Loucy (cell line): ENCODE data around the gene CCBE1.

Experiments used
- H2AFZ ChIP-seq: fragments of 200-600 bp; sonication (generic); 2 replicates; pipeline ENCODE4 v1.6.0; 2016; ENCODE audit warnings: antibody characterized with exemption, mild to moderate bottlenecking, low read length, moderate library complexity
- H3F3A ChIP-seq: fragments of 200-600 bp; 2 replicates; pipeline ENCODE4 v1.6.0; 2016; ENCODE audit warnings: antibody characterized with exemption, low read depth, mild to moderate bottlenecking
- H3K27me3 ChIP-seq: fragments of 200-600 bp; sonication (generic); 2 replicates; pipeline ENCODE4 v1.6.1; 2014; ENCODE audit warnings: low read length, mild to moderate bottlenecking; ENCODE audit not compliant: insufficient read depth, poor library complexity, severe bottlenecking
- H3K36me3 ChIP-seq: fragments of 200-600 bp; sonication (generic); 2 replicates; pipeline ENCODE4 v1.6.1; 2016; ENCODE audit warnings: low read length; ENCODE audit not compliant: insufficient read depth
- H3K4me1 ChIP-seq: fragments of 200-600 bp; sonication (generic); 2 replicates; pipeline ENCODE4 v1.5.1; 2014; ENCODE audit warnings: low read length, mild to moderate bottlenecking; ENCODE audit not compliant: insufficient read depth, poor library complexity, severe bottlenecking
- H3K4me2 ChIP-seq: fragments of 200-600 bp; sonication (generic); 2 replicates; pipeline ENCODE4 v1.6.0; 2014; ENCODE audit warnings: antibody characterized with exemption, low read length, low read depth, mild to moderate bottlenecking; ENCODE audit not compliant: poor library complexity, severe bottlenecking
- H3K4me3 ChIP-seq: fragments of 200-600 bp; sonication (generic); 2 replicates; pipeline ENCODE4 v1.5.1; 2014; ENCODE audit warnings: low read length, mild to moderate bottlenecking, mixed read lengths; ENCODE audit not compliant: poor library complexity, severe bottlenecking
- H3K79me2 ChIP-seq: fragments of 200-600 bp; sonication (generic); 2 replicates; pipeline ENCODE4 v1.6.1; 2014; ENCODE audit warnings: low read length; ENCODE audit not compliant: insufficient read depth
- H3K9ac ChIP-seq: fragments of 200-600 bp; sonication (generic); 2 replicates; pipeline ENCODE4 v1.6.0; 2014; ENCODE audit warnings: mild to moderate bottlenecking, low read depth, low read length, moderate library complexity; ENCODE audit not compliant: poor library complexity, severe bottlenecking
- H3K9me2 ChIP-seq: fragments of 200-600 bp; sonication (generic); replicated peaks from 2 replicates; pipeline ENCODE4 v1.6.1; 2016; ENCODE audit warnings: low read depth, low read length, mixed read lengths
- H3K9me3 ChIP-seq: fragments of 200-600 bp; sonication (generic); 2 replicates; pipeline ENCODE4 v1.6.1; 2014; ENCODE audit warnings: mild to moderate bottlenecking, antibody characterized with exemption, low read length, low read depth; ENCODE audit not compliant: insufficient read depth
- H4K20me1 ChIP-seq: fragments of 200-600 bp; sonication (generic); 2 replicates; pipeline ENCODE4 v1.6.0; 2014; ENCODE audit warnings: antibody characterized with exemption, low read length, mild to moderate bottlenecking; ENCODE audit not compliant: insufficient read depth, poor library complexity, severe bottlenecking
- EZH2phosphoT487 ChIP-seq: fragments of 200-600 bp; IDR thresholded peaks from 2 replicates; pipeline ENCODE4 v1.6.1; 2018; ENCODE audit warnings: antibody characterized with exemption, mild to moderate bottlenecking, moderate library complexity, borderline replicate concordance
- TF ChIP-seq, protein P1 (sequence below): fragments of 200-600 bp; sonication (generic); conservative IDR thresholded peaks from 2 replicates; pipeline ENCODE4 v1.5.1; 2014; ENCODE audit warnings: mild to moderate bottlenecking, antibody characterized with exemption, low read length

CCBE1 gene

DNA sequence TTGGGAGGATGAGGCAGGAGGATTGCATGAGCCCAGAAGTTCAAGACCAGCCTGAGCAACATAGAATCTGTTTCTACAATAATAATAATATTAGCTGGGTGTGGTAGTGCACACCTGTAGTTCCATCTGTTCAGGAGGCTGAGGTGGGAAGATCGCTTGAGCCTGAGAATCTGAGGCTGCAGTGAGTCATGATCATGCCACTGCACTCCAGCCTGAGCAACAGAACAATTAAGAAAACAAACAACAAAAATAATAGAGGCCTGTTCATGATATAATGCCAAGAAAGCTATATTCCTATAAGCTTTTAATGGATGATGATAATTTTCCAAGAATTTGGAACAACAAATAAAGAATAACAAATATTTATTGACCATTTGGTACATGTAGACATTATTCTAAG lies 6.9 kb upstream of the CCBE1 start:
- no peak overlapping the region for H3K4me2 ChIP-seq
- H3K9me3 ChIP-seq = no peaks in the 10 kb centered on the region
- TF ChIP-seq, protein P1, sequence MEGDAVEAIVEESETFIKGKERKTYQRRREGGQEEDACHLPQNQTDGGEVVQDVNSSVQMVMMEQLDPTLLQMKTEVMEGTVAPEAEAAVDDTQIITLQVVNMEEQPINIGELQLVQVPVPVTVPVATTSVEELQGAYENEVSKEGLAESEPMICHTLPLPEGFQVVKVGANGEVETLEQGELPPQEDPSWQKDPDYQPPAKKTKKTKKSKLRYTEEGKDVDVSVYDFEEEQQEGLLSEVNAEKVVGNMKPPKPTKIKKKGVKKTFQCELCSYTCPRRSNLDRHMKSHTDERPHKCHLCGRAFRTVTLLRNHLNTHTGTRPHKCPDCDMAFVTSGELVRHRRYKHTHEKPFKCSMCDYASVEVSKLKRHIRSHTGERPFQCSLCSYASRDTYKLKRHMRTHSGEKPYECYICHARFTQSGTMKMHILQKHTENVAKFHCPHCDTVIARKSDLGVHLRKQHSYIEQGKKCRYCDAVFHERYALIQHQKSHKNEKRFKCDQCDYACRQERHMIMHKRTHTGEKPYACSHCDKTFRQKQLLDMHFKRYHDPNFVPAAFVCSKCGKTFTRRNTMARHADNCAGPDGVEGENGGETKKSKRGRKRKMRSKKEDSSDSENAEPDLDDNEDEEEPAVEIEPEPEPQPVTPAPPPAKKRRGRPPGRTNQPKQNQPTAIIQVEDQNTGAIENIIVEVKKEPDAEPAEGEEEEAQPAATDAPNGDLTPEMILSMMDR = no peak
- TF ChIP-seq EZH2phosphoT487 = no peak
- no peaks in the 10 kb centered on the region for H3K9me2 ChIP-seq
- H3K36me3 ChIP-seq = no peaks in the 10 kb centered on the region
- no peaks in the 10 kb centered on the region for H3K79me2 ChIP-seq
- H3F3A ChIP-seq = no peaks in the 10 kb centered on the region
- H3K4me1 ChIP-seq = no peaks in the 10 kb centered on the region
- no peak overlapping the region for H3K9ac ChIP-seq
- no peaks in the 10 kb centered on the region for H3K27me3 ChIP-seq
- no peak overlapping the region for H2AFZ ChIP-seq
- H4K20me1 ChIP-seq = no peaks in the 10 kb centered on the region
- no peak overlapping the region for H3K4me3 ChIP-seq

DNA sequence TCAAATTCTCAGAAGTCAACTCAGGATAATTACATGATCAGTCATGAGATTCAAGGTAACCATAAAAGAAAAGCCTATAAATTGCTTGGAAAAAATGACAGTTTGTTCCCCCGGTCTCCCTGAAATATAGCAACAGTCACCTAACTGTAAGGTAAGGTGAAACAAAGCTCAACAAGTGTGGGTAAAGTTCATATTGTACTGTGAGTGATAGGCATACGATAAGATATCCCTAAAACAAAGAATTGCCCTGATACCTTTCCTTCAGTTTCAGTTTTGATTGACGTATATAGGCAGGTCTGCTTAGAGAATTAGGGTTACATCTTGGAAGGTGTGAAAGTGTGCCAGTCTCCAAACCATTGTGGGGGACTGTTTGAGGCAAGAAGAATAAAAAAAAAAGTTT lies 4.0 kb upstream of the CCBE1 start:
- H3K4me2 ChIP-seq = no peak overlapping the region
- H3K27me3 ChIP-seq = no peaks in the 10 kb centered on the region
- no peaks in the 10 kb centered on the region for H3K9me2 ChIP-seq
- H4K20me1 ChIP-seq = no peaks in the 10 kb centered on the region
- no peaks in the 10 kb centered on the region for H3K79me2 ChIP-seq
- no peak overlapping the region for H2AFZ ChIP-seq
- H3K4me3 ChIP-seq = no peak overlapping the region
- TF ChIP-seq EZH2phosphoT487 = no peak
- TF ChIP-seq, protein P1 = no peak
- H3K9ac ChIP-seq = no peak overlapping the region
- H3K4me1 ChIP-seq = no peaks in the 10 kb centered on the region
- no peaks in the 10 kb centered on the region for H3K36me3 ChIP-seq
- H3K9me3 ChIP-seq = no peaks in the 10 kb centered on the region
- no peaks in the 10 kb centered on the region for H3F3A ChIP-seq

DNA sequence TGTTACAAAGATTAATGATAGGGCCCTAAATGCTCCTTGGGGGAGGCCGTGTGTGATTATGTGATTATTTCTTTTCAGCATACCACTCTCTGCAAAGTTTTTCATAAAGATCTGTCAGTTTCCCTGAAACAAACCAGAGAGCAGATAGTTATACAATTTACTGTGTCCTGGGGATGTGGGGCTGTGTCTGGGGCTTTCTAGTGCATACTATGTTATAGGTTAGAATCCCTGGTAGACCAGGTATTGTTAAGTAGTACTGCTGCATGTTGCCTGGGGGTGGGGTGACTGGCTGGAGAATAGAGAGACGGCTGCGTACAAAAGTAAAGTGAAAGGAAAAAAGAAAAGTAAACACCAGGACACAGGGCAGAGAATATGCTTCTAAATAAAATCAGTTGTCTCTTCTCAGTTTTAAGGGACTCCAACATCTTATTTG lies 3.3 kb upstream of the CCBE1 start:
- Histone ChIP-seq H4K20me1 (no peaks in the 10 kb centered on the region), H3K4me2 (no peak overlapping the region), H2AFZ (no peak overlapping the region), H3K4me3 (no peak overlapping the region), H3K9ac (no peak overlapping the region), H3K9me3 (no peaks in the 10 kb centered on the region), H3K27me3 (no peaks in the 10 kb centered on the region), H3K9me2 (no peaks in the 10 kb centered on the region), H3K36me3 (no peaks in the 10 kb centered on the region), H3K79me2 (no peaks in the 10 kb centered on the region), H3F3A (no peaks in the 10 kb centered on the region), H3K4me1 (no peaks in the 10 kb centered on the region)
- no peak for TF ChIP-seq EZH2phosphoT487
- TF ChIP-seq, protein P1 = no peak
